Kidney epithelial cell (primary cell): ENCODE measurements around the gene VAMP8. TPM values are rescaled to one million over a fixed set of nuclear protein-coding genes. Genes with fewer than 3 reads are reported as not detected.

Source experiments
- DNase-seq: peaks from one replicate; pipeline ENCODE4 v3.0.0-alpha.2; 2010; ENCODE audit warnings: low read depth
- H3K27me3 ChIP-seq: 2 replicates; pipeline ENCODE4 v1.6.0; 2011; ENCODE audit warnings: low read length; ENCODE audit not compliant: control insufficient read depth, insufficient read depth
- H3K36me3 ChIP-seq: 2 replicates; pipeline ENCODE4 v1.5.1; 2011; ENCODE audit warnings: low read length; ENCODE audit not compliant: control insufficient read depth, insufficient read depth
- H3K4me3 ChIP-seq: 2 replicates; pipeline ENCODE4 v1.5.1; 2011; ENCODE audit warnings: low read depth, mild to moderate bottlenecking, control low read depth, low read length
- CTCF ChIP-seq: IDR thresholded peaks from 2 replicates; pipeline ENCODE4 v1.5.1; 2011; ENCODE audit warnings: mild to moderate bottlenecking, moderate library complexity, low read length, control low read depth, inconsistent platforms; ENCODE audit not compliant: insufficient read depth, poor library complexity, severe bottlenecking
- total RNA-seq: library from RNA; depleted of rRNA; stranded (reverse); fragments of >200 nt; gene quantifications from 2 replicates; pipeline ENCODE4 v1.2.3, GENCODE V29; 2015

The VAMP8 gene
- total RNA-seq, 1 donor from 2014 or later = 53.5 TPM

GRCh38 chr2:85596486-85597143, 19.2 kb downstream of the VAMP8 start:
- Histone ChIP-seq H3K27me3 (no peaks in the 10 kb centered on the region), H3K4me3 (peak overlapping the region; percentile 68), H3K36me3 (no peaks in the 10 kb centered on the region)
- DNase-seq = no peak
- no peak for TF ChIP-seq CTCF

DNA sequence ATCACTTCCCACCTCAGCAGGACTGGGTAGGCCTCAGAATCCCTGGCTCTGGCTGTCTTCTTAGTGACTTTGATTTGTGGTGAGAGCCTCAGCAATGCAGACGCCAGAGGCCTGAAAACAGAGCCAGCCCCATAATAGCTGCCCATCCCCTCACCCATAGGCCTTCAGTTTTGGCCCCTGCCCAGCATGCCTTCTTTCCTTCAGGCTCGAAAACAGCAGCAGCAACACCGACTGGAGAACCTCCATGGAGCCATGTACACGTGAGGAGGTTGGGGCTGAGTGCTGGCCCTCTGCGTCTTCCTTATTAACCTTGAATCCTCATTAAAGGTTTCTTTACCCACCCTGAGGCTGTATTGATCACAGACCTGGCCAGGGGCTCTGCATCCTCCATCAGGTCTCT, 19.9 kb downstream of the VAMP8 start:
- Histone ChIP-seq H3K4me3 (no peak overlapping the region), H3K27me3 (no peaks in the 10 kb centered on the region), H3K36me3 (no peaks in the 10 kb centered on the region)
- no peak for DNase-seq
- no peak for TF ChIP-seq CTCF

- Histone ChIP-seq H3K27me3 (no peaks in the 10 kb centered on the region), H3K36me3 (no peaks in the 10 kb centered on the region), H3K4me3 (no peak overlapping the region)
- no peak for TF ChIP-seq CTCF
- no peak for DNase-seq
Observed at GRCh38 chr2:85598594-85599340, 21.4 kb downstream of the VAMP8 start.

GRCh38 chr2:85599468-85600234, 22.3 kb downstream of the VAMP8 start:
- TF ChIP-seq CTCF = no peak

GRCh38 chr2:85600235-85600575, 22.8 kb downstream of the VAMP8 start:
- no peak for DNase-seq
- Histone ChIP-seq H3K4me3 (no peak overlapping the region), H3K27me3 (no peaks in the 10 kb centered on the region), H3K36me3 (no peaks in the 10 kb centered on the region)
- TF ChIP-seq CTCF = no peak

More at GRCh38 chr2:85599468-85600234, 22.3 kb downstream of the VAMP8 start:
- H3K36me3 ChIP-seq = no peaks in the 10 kb centered on the region
- no peak overlapping the region for H3K4me3 ChIP-seq
- H3K27me3 ChIP-seq = no peaks in the 10 kb centered on the region
- no peak for DNase-seq
